DMS 273 (cell line): ENCODE data around the gene GPRASP2.
"Not testable (repeated sequence)": the region's sequence is repeated elsewhere in the genome, so short reads cannot be mapped to it uniquely, and the experiment has no call there.

Source experiments
- DNase-seq: peaks from one replicate; lab custom pipeline; 2025; ENCODE audit not compliant: unreplicated experiment; lab: John Stamatoyannopoulos, UW

The GPRASP2 gene

GRCh38 chrX:102712216-102712966 is at the start of gene GPRASP2:
Gene GPRASP2 (plus strand): TSS chrX:102712448. CDS start chrX:102714870, 2,422 bp downstream.
- DNase-seq = peak; percentile 65

- not testable (repeated sequence) for DNase-seq
These were observed 48.4 kb upstream of the GPRASP2 start for GRCh38 chrX:102663820-102664219.

- DNase-seq = not testable (repeated sequence)
These were observed 45.2 kb upstream of the GPRASP2 start for GRCh38 chrX:102667034-102667433.

GRCh38 chrX:102669526-102669925 is 42.7 kb upstream of the GPRASP2 start:
- no peak for DNase-seq

GRCh38 chrX:102672856-102673255 is 39.4 kb upstream of the GPRASP2 start:
- no peak for DNase-seq

GRCh38 chrX:102677479-102677878 is 34.8 kb upstream of the GPRASP2 start:
- DNase-seq = not testable (repeated sequence)

- peak; percentile 10 for DNase-seq
These were observed 27.3 kb upstream of the GPRASP2 start for GRCh38 chrX:102684772-102685520.

GRCh38 chrX:102694749-102695148 is 17.5 kb upstream of the GPRASP2 start:
- no peak for DNase-seq

GRCh38 chrX:102696306-102696705 is 15.9 kb upstream of the GPRASP2 start:
- no peak for DNase-seq

GRCh38 chrX:102697494-102697893 is 14.8 kb upstream of the GPRASP2 start:
- DNase-seq = peak; percentile 78

GRCh38 chrX:102708900-102709299 is 3.3 kb upstream of the GPRASP2 start:
- no peak for DNase-seq

- no peak for DNase-seq
These were observed 404 bp upstream of the GPRASP2 start for GRCh38 chrX:102711872-102712215.

- DNase-seq = peak; percentile 67
These were observed 855 bp downstream of the GPRASP2 start for GRCh38 chrX:102712981-102713625.

- peak; percentile 26 for DNase-seq
These were observed 2.7 kb downstream of the GPRASP2 start for GRCh38 chrX:102714994-102715393.

- DNase-seq = no peak
These were observed 3.7 kb downstream of the GPRASP2 start for GRCh38 chrX:102715967-102716366.

- DNase-seq = peak; percentile 75
These were observed 8.3 kb downstream of the GPRASP2 start, which contains the start of gene GPRASP3 for GRCh38 chrX:102720237-102721168. Gene GPRASP3 (plus strand): TSS chrX:102720743. CDS start chrX:102748996, 28,253 bp downstream.

- not testable (repeated sequence) for DNase-seq
These were observed 8.9 kb downstream of the GPRASP2 start for GRCh38 chrX:102721169-102721506.

GRCh38 chrX:102723456-102723855 is 11.2 kb downstream of the GPRASP2 start:
- DNase-seq = no peak

GRCh38 chrX:102727761-102728160 is 15.5 kb downstream of the GPRASP2 start:
- DNase-seq = no peak

- DNase-seq = no peak
These were observed 16.4 kb downstream of the GPRASP2 start for GRCh38 chrX:102728646-102729045.

- DNase-seq = peak; percentile 20
These were observed 27.4 kb downstream of the GPRASP2 start for GRCh38 chrX:102739657-102740056.
